HCT116 (cell line): ENCODE measurements around the gene FTL.

Experiments used
- CBX3 ChIP-seq: IDR thresholded peaks from 2 replicates; pipeline ENCODE4 v1.6.1; 2012; ENCODE audit warnings: low read depth
- EGR1 ChIP-seq: IDR thresholded peaks from 2 replicates; pipeline ENCODE4 v1.6.1; 2012; ENCODE audit warnings: low read depth
- EZH2 ChIP-seq: fragments of 200-600 bp; sonication (generic); IDR thresholded peaks from 2 replicates; pipeline ENCODE4 v1.6.1; 2017; ENCODE audit warnings: antibody characterized with exemption, mixed run types
- EZH2phosphoT487 ChIP-seq: fragments of 200-600 bp; IDR thresholded peaks from 2 replicates; pipeline ENCODE4 v1.6.1; 2018; ENCODE audit warnings: antibody characterized with exemption, borderline replicate concordance
- POLR2A ChIP-seq: IDR thresholded peaks from 2 replicates; pipeline ENCODE4 v1.7.0; 2011; ENCODE audit warnings: borderline replicate concordance; ENCODE audit not compliant: insufficient read depth, insufficient read length; ENCODE audit errors: extremely low read depth
- POLR2AphosphoS5 ChIP-seq: IDR thresholded peaks from 2 replicates; pipeline ENCODE4 v1.6.1; 2011; ENCODE audit warnings: mild to moderate bottlenecking, low read depth, low read length, moderate library complexity
- SIN3A ChIP-seq: IDR thresholded peaks from 2 replicates; pipeline ENCODE4 v1.6.1; 2012; ENCODE audit warnings: low read depth
- ZNF274 ChIP-seq: fragments of 200-500 bp; sonication (Bioruptor generic); IDR thresholded peaks from 2 replicates; pipeline ENCODE4 v1.6.1; 2014; ENCODE audit warnings: mild to moderate bottlenecking, low read depth, low read length, inconsistent platforms
- TF ChIP-seq, protein P1 (sequence below), 3 experiments: fragments of 200-600 bp in 1 of 3; sonication (generic) in 1 of 3; IDR thresholded peaks in 2 of 3; conservative IDR thresholded peaks in 1 of 3; 2 replicates each; pipeline ENCODE4 v1.5.1; 2012 to 2017; ENCODE audit warnings: low read depth in 2 of 3, low read length in 2 of 3, antibody characterized with exemption in 1 of 3, borderline replicate concordance in 1 of 3, control low read depth in 1 of 3, mild to moderate bottlenecking in 1 of 3, mixed read lengths in 1 of 3, mixed run types in 1 of 3, moderate library complexity in 1 of 3; ENCODE audit not compliant: insufficient read depth in 1 of 3
- TF ChIP-seq, protein P2 (sequence below): IDR thresholded peaks from 2 replicates; pipeline ENCODE4 v1.6.1; 2012; ENCODE audit warnings: low read depth

DNA sequence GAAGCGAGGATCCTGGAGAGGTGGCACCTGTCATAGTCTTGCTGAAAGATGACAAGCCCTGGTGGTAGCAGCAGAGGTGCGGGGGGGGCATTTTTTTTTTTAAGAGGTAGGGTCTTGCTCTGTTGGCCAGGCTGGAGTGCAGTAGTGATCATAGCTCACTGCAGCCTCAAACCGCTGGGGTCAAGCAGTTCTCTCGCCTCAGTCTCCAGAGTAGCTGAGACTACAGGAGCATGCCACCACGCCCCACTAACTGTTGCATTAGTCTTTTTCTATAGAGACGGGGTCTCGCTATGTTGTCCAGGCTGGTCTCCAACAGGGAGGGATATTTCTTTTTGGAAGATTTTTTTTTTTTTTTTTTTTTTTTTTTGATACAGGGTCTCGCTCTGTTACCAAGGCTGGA is 7.1 kb upstream of the FTL start:
- TF ChIP-seq, protein P1, sequence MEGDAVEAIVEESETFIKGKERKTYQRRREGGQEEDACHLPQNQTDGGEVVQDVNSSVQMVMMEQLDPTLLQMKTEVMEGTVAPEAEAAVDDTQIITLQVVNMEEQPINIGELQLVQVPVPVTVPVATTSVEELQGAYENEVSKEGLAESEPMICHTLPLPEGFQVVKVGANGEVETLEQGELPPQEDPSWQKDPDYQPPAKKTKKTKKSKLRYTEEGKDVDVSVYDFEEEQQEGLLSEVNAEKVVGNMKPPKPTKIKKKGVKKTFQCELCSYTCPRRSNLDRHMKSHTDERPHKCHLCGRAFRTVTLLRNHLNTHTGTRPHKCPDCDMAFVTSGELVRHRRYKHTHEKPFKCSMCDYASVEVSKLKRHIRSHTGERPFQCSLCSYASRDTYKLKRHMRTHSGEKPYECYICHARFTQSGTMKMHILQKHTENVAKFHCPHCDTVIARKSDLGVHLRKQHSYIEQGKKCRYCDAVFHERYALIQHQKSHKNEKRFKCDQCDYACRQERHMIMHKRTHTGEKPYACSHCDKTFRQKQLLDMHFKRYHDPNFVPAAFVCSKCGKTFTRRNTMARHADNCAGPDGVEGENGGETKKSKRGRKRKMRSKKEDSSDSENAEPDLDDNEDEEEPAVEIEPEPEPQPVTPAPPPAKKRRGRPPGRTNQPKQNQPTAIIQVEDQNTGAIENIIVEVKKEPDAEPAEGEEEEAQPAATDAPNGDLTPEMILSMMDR (IDR thresholded peaks at IDR 0.05 in 2 of 3, conservative IDR thresholded peaks at IDR 0.05 in 1 of 3; ENCODE audit: borderline replicate concordance in 1 of 3, insufficient read depth in 1 of 3, low read depth in 2 of 3, low read length in 2 of 3), result no peak
- no peak for TF ChIP-seq SIN3A
- TF ChIP-seq POLR2A, result no peak
- no peak for TF ChIP-seq ZNF274
- TF ChIP-seq, protein P2, sequence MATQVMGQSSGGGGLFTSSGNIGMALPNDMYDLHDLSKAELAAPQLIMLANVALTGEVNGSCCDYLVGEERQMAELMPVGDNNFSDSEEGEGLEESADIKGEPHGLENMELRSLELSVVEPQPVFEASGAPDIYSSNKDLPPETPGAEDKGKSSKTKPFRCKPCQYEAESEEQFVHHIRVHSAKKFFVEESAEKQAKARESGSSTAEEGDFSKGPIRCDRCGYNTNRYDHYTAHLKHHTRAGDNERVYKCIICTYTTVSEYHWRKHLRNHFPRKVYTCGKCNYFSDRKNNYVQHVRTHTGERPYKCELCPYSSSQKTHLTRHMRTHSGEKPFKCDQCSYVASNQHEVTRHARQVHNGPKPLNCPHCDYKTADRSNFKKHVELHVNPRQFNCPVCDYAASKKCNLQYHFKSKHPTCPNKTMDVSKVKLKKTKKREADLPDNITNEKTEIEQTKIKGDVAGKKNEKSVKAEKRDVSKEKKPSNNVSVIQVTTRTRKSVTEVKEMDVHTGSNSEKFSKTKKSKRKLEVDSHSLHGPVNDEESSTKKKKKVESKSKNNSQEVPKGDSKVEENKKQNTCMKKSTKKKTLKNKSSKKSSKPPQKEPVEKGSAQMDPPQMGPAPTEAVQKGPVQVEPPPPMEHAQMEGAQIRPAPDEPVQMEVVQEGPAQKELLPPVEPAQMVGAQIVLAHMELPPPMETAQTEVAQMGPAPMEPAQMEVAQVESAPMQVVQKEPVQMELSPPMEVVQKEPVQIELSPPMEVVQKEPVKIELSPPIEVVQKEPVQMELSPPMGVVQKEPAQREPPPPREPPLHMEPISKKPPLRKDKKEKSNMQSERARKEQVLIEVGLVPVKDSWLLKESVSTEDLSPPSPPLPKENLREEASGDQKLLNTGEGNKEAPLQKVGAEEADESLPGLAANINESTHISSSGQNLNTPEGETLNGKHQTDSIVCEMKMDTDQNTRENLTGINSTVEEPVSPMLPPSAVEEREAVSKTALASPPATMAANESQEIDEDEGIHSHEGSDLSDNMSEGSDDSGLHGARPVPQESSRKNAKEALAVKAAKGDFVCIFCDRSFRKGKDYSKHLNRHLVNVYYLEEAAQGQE, result no peak
- no peak for TF ChIP-seq EGR1
- no peak for TF ChIP-seq CBX3
- TF ChIP-seq POLR2AphosphoS5, result no peak
- TF ChIP-seq EZH2phosphoT487, result no peak
- no peak for TF ChIP-seq EZH2
